ENCODE results near the gene ADD2.

ADD2 gene

GRCh38 chr2:70673041-70673647, 94.9 kb downstream of the ADD2 start:
- DNase-seq (ENCODE audit: low spot score): no peak

GRCh38 chr2:70671092-70671675, 96.8 kb downstream of the ADD2 start:
- DNase-seq (ENCODE audit: low spot score): no peak

- no peak for DNase-seq (ENCODE audit: low spot score)
These were observed 97.4 kb downstream of the ADD2 start for GRCh38 chr2:70670626-70671025.

GRCh38 chr2:70670202-70670601, 97.8 kb downstream of the ADD2 start:
- DNase-seq (ENCODE audit: low spot score): no peak

- no peak for DNase-seq (ENCODE audit: low spot score)
These were observed 99.1 kb downstream of the ADD2 start for GRCh38 chr2:70668911-70669310.

GRCh38 chr2:70668432-70668831, 99.6 kb downstream of the ADD2 start:
- no peak for DNase-seq (ENCODE audit: low spot score)

- DNase-seq (ENCODE audit: low spot score): no peak
These were observed 103.5 kb downstream of the ADD2 start for GRCh38 chr2:70664525-70664924.

- no peak for DNase-seq (ENCODE audit: low spot score)
These were observed 104.6 kb downstream of the ADD2 start for GRCh38 chr2:70663411-70663810.

- no peak for DNase-seq (ENCODE audit: low spot score)
These were observed 108.4 kb downstream of the ADD2 start for GRCh38 chr2:70659551-70659950.

GRCh38 chr2:70658476-70658875, 109.5 kb downstream of the ADD2 start:
- DNase-seq (ENCODE audit: low spot score): no peak

GRCh38 chr2:70657246-70657645, 110.8 kb downstream of the ADD2 start:
- no peak for DNase-seq (ENCODE audit: low spot score)

- DNase-seq (ENCODE audit: low spot score): no peak
These were observed 111.5 kb downstream of the ADD2 start for GRCh38 chr2:70656421-70657010.

GRCh38 chr2:70655786-70656185, 112.2 kb downstream of the ADD2 start:
- DNase-seq (ENCODE audit: low spot score): no peak

- DNase-seq (ENCODE audit: low spot score): peak; percentile 38
These were observed 112.8 kb downstream of the ADD2 start for GRCh38 chr2:70655211-70655610.

- DNase-seq (ENCODE audit: low spot score): no peak
These were observed 116.3 kb downstream of the ADD2 start for GRCh38 chr2:70651727-70652126.

GRCh38 chr2:70651014-70651413, 117.0 kb downstream of the ADD2 start:
- DNase-seq (ENCODE audit: low spot score): no peak

GRCh38 chr2:70648961-70649360, 119.0 kb downstream of the ADD2 start:
- no peak for DNase-seq (ENCODE audit: low spot score)

GRCh38 chr2:70647873-70648481, 120.0 kb downstream of the ADD2 start:
- peak; percentile 79 for DNase-seq (ENCODE audit: low spot score)

GRCh38 chr2:70646420-70646818, 121.6 kb downstream of the ADD2 start:
- no peak for DNase-seq (ENCODE audit: low spot score)

GRCh38 chr2:70645733-70646419, 122.1 kb downstream of the ADD2 start:
- DNase-seq (ENCODE audit: low spot score): peak; percentile 33

- peak; percentile 49 for DNase-seq (ENCODE audit: low spot score)
These were observed 124.3 kb downstream of the ADD2 start for GRCh38 chr2:70643715-70644114.

- DNase-seq (ENCODE audit: low spot score): no peak
These were observed 126.7 kb downstream of the ADD2 start for GRCh38 chr2:70641263-70641784.

Data from NAMALWA (cell line).